Measurements from ENCODE around the gene CNFN.

CNFN gene

DNA sequence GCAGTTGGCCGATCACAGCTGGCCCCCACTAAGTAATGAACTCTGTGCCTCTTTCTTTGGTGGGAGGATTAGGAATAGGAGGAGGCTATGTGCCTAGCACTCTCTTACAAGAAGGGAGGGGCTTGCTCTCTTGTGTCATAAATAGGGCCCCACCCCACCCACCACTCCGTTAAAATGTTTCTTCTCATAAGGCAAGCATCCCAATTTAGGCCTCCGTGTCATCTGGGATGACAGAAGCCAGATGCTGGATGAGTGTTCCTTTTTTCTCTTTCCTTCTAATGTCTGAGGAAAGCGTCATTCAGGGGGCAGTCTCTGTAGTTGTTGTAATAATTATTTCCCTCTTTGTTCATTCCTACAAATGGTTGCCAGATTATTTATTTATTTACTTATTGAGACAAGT, 37.2 kb upstream of the CNFN start, which contains the start of gene LIPE:
LIPE (minus strand) TSS at position 76 of the 400 bp plus-strand sequence. CDS start 239 bp downstream, outside the sequence.
- Histone ChIP-seq H3K79me2 (ENCODE audit: control insufficient read depth, low read length) (peaks cover 7% of the 10 kb centered on the region), H3K27ac (ENCODE audit: low read depth, low read length) (no peak within 1 kb of the TSS), H3K9me2 (replicated peaks; ENCODE audit: control insufficient read depth, low read length) (no peaks in the 10 kb centered on the region), H3K9me3 (ENCODE audit: control insufficient read depth, insufficient read depth, low read length) (no peaks in the 10 kb centered on the region), H3K4me3 (ENCODE audit: low read length) (no peak within 1 kb of the TSS), H3K36me3 (ENCODE audit: control insufficient read depth, low read length) (peaks cover 5% of the 10 kb centered on the region), H3K4me1 (ENCODE audit: control insufficient read depth, low read length) (peaks cover 17% of the 10 kb centered on the region), H4K20me1 (ENCODE audit: control insufficient read depth, insufficient read depth, low read depth, low read length) (no peaks in the 10 kb centered on the region), H3K4me2 (ENCODE audit: low read length) (no peak within 1 kb of the TSS), H3F3A (ENCODE audit: control insufficient read depth, insufficient read depth) (0 out of 2 replicates have a peak, but pooled peaks cover 3% of the 10 kb centered on the region), H3K27me3 (ENCODE audit: control insufficient read depth, low read length) (no peaks in the 10 kb centered on the region)
- no peak for TF ChIP-seq EZH2phosphoT487 (IDR thresholded peaks at IDR 0.05; ENCODE audit: borderline replicate concordance, low read length)
- TF ChIP-seq, protein P1, sequence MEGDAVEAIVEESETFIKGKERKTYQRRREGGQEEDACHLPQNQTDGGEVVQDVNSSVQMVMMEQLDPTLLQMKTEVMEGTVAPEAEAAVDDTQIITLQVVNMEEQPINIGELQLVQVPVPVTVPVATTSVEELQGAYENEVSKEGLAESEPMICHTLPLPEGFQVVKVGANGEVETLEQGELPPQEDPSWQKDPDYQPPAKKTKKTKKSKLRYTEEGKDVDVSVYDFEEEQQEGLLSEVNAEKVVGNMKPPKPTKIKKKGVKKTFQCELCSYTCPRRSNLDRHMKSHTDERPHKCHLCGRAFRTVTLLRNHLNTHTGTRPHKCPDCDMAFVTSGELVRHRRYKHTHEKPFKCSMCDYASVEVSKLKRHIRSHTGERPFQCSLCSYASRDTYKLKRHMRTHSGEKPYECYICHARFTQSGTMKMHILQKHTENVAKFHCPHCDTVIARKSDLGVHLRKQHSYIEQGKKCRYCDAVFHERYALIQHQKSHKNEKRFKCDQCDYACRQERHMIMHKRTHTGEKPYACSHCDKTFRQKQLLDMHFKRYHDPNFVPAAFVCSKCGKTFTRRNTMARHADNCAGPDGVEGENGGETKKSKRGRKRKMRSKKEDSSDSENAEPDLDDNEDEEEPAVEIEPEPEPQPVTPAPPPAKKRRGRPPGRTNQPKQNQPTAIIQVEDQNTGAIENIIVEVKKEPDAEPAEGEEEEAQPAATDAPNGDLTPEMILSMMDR (IDR thresholded peaks at IDR 0.05; ENCODE audit: low read depth, low read length, poor library complexity, severe bottlenecking) = no peak

- Histone ChIP-seq H3K4me1 (ENCODE audit: control insufficient read depth, low read length) (peaks cover 24% of the 10 kb centered on the region), H3K27me3 (ENCODE audit: control insufficient read depth, low read length) (no peaks in the 10 kb centered on the region), H4K20me1 (ENCODE audit: control insufficient read depth, insufficient read depth, low read depth, low read length) (peaks cover 2% of the 10 kb centered on the region; the same call in 1 of the 2 replicates), H3K9me3 (ENCODE audit: control insufficient read depth, insufficient read depth, low read length) (no peaks in the 10 kb centered on the region), H3K4me3 (ENCODE audit: low read length) (no peak overlapping the region), H3F3A (ENCODE audit: control insufficient read depth, insufficient read depth) (0 out of 2 replicates have a peak, but pooled peaks cover 3% of the 10 kb centered on the region), H3K9me2 (replicated peaks; ENCODE audit: control insufficient read depth, low read length) (no peaks in the 10 kb centered on the region), H3K79me2 (ENCODE audit: control insufficient read depth, low read length) (peaks cover 14% of the 10 kb centered on the region), H3K27ac (ENCODE audit: low read depth, low read length) (no peak overlapping the region), H3K4me2 (ENCODE audit: low read length) (no peak overlapping the region), H3K36me3 (ENCODE audit: control insufficient read depth, low read length) (peaks cover 11% of the 10 kb centered on the region)
- TF ChIP-seq, protein P1 (IDR thresholded peaks at IDR 0.05; ENCODE audit: low read depth, low read length, poor library complexity, severe bottlenecking) = no peak
- no peak for TF ChIP-seq EZH2phosphoT487 (IDR thresholded peaks at IDR 0.05; ENCODE audit: borderline replicate concordance, low read length)
Measured at GRCh38 chr19:42426643-42427042, 36.5 kb upstream of the CNFN start.

DNA sequence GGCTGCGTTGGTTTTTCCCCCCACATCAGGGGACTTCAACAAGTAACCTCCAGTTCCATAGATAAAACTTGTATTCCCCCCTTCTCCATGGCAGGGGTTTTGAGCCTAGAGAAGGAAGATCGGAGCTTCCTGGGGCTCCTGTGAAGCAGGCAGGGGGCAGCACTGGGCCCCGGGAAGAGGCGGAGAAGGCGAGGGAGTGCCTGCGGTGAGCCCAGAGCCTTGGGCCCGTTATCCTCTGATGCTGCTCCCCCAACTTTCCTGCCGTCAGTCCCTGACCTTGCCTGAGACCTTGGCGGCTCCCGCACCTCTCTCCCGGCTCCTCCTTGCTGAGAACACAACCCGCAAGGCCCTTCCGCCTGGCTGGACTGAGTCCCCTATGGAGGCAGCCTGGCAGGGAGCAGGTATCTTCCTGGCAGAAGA, 34.6 kb upstream of the CNFN start:
- Histone ChIP-seq H3K79me2 (ENCODE audit: control insufficient read depth, low read length) (peaks cover 33% of the 10 kb centered on the region), H3F3A (ENCODE audit: control insufficient read depth, insufficient read depth) (peaks cover 5% of the 10 kb centered on the region), H3K9me3 (ENCODE audit: control insufficient read depth, insufficient read depth, low read length) (no peaks in the 10 kb centered on the region), H4K20me1 (ENCODE audit: control insufficient read depth, insufficient read depth, low read depth, low read length) (peaks cover 11% of the 10 kb centered on the region; the same call in 1 of the 2 replicates), H3K27me3 (ENCODE audit: control insufficient read depth, low read length) (no peaks in the 10 kb centered on the region), H3K36me3 (ENCODE audit: control insufficient read depth, low read length) (peaks cover 28% of the 10 kb centered on the region), H3K4me2 (ENCODE audit: low read length) (no peak overlapping the region), H3K9me2 (replicated peaks; ENCODE audit: control insufficient read depth, low read length) (no peaks in the 10 kb centered on the region), H3K4me1 (ENCODE audit: control insufficient read depth, low read length) (peaks cover 39% of the 10 kb centered on the region), H3K4me3 (ENCODE audit: low read length) (no peak overlapping the region), H3K27ac (ENCODE audit: low read depth, low read length) (no peak overlapping the region)
- TF ChIP-seq, protein P1 (IDR thresholded peaks at IDR 0.05; ENCODE audit: low read depth, low read length, poor library complexity, severe bottlenecking) = peak; percentile 32
- no peak for TF ChIP-seq EZH2phosphoT487 (IDR thresholded peaks at IDR 0.05; ENCODE audit: borderline replicate concordance, low read length)
